HG03196 (cell line): ENCODE results near the gene HEPN1.

Source experiments
- ATAC-seq: cut with Tn5 transposase; IDR thresholded peaks from one replicate; pipeline ENCODE4 v1.9.1; 2021; ENCODE audit not compliant: unreplicated experiment

The HEPN1 gene

DNA sequence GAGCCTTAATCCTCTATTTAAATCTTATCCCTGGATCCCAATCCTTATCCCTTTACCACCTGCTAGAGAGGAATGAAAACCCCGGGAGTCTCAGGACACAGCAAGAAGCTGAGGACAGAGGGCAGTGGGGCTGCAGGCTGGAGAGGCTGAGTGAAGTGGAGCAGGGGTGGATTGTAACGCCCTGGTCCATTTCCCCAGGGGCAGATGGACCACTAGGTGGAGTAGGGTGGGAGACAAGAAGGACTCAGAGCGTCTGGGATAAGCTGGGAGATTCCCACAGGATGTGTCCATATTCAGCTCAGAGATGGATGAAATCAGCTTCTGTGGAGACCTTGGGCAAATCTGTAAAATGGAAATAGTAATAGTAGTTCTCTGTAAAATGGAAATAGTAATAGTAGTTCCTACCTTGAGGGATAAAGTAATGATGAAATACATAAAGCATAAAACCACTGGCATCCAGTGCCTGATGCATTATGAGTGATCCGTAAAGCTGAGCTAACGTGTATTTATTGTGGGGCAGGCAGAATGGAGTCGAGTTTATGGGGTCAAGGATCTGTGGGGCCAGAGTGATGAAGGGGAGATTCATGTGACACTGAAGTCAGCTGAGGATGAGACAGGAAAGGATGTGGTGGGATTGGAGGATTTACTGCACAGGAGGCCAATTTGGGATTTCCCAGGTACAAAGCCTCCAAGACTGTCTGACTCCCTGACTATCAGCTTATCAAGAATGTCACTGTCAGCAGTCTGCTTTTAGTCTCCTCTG, 19.5 kb upstream of the HEPN1 start:
- ATAC-seq, result no peak

DNA sequence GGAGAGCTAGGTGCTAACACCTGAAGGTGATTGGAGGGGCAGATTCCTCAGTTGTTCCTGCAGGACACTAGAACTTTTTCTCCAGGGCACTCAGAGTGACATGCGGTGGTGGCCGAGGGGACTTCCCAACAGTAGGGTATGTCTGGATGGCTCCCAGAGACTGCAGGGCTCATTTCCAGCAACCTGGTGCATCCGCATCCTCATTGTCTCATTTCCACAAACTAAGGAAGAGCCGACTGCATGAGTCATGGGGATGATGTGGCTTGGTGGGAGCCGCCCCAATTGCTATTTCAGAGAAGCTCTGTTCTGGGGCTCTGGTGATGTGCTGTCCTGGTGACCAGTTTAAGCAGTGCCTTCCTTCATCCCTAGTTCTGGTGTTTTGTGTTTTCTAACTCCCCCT, 18.6 kb upstream of the HEPN1 start:
- no peak for ATAC-seq

DNA sequence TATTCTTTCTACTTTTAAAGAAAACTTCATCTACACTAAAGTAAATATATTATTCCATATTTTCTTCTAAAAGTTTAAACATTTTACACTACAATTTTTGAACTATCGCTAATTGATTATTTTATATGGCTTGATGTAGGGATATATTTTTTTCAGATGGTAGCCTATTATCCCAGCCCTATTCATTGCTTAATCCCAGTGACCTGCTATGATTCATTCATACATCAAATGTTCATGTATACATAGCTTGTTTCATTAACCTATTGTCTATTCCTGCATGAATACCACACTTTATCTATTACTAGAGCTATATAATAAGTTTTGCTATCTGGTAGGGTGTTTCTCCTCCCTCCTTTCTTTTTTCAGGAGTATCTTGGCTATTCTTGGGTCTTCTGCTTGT, 16.4 kb upstream of the HEPN1 start:
- no peak for ATAC-seq

DNA sequence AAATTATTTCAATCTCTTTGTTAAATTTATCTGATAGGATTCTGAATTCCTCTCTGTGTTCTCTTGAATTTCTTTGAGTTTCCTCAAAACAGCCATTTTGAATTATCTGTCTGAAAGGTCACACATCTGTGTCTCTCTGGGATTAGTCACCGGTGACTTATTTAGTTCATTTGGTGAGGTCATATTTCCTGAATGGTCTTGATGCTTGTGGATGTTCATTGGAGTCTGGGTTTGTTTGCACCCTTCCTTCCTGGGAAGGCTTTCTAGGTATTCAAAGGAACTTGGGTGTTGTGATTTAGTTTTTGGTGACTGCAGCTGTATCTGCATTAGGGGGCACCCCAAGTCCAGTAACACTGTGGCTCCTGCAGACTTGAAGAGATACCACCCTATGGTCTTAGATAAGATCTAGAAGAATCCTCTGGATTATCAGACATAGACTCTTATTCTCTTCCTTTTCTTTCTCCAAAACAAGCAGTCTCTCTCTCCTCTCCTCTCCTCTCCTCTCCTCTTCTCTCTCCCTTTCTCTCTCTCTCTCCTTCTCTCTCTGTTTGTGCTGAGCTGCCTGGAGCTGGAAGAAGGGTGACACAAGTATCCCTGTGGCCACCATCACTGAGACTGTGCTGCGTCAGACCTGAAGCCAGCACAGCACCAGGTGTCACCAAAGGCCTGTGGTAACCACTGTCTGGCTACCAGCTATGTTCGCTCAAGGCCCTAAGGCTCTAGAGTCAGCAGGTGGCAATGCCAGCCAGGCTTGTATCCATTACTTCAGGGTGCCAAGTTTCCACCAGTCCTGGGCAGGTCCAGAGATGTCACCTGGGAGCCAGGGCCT, 3.3 kb upstream of the HEPN1 start:
- no peak for ATAC-seq

DNA sequence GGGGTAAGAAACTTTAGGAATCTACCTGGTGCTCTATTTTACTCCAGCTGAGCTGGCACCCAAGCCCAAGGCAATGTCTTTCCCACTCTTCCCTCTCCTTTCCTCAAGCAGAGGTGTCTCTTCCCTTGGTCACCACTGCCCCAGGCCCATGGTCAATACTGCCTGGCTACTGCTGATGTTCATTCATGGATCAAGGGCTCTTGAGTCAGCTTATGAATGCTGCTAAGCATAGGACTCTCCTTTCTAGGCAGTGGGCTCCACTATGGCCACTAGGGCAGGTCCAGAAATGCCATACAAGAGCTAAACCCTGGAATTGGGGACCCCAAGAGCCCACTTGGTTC, 2.7 kb upstream of the HEPN1 start:
- ATAC-seq, result no peak

DNA sequence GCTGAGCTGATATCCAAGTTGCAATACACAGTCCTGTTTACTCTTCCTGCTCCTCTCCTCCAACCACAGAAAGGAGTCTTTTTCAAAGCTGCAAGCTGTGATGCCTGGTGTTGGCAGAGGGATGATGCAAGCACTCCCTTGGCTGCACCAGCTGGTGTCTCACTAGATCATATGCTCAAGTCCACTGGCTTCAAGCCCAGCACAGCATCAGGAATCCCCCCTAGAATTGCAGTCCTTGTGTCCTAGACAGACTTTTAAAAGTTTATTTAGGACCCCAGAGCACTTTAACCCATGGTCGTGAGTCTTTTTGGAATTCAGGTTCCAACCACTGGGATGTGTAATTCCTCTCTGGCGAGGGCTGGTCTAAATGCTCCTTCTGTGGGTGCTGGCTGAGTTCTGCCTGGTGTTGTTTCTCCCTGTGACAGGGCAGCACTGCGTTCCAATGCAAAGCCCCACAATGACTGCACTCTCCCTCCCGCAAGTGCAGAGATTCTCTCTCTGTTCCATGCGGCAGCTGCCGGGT, 1.9 kb upstream of the HEPN1 start:
- no peak for ATAC-seq

DNA sequence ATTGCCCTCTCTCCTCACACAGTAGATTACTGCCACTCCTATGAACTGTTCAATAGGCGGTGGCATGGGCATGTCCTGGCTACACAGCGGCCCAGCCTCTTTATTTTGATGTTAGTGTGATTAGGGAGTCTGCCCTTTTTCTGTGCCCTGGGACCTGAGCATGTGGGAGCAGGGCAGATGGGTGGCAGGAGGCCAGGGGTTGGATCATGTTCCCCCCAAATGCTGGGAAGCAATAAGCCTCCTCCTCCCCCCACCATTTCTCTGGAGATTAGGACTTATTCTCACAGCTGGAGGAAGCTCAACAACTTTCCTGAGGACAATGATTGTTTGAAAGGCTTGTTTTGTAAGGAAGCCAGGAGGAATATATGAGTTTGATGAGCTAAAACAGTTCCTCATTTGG, 848 bp downstream of the HEPN1 start:
- no peak for ATAC-seq

DNA sequence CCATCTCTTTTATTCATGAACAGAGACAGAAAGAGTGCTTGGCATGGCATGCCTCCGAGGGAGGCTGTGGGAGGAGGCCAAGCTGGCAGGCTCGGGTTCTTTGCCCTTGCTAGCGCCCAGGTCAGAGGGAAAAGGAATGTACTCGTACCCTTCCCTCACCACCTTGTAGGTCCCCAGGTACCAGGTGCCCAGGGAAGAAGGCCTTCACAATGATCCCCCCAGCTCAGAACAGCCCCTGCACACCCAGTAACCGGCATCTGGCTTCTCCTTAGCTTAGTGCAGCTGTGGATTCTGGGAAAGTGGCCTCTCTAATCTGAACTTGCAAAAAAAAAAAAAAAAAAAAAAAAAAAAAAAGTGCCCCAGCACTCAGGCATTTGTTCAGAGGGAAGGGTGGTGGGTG, 1.3 kb downstream of the HEPN1 start:
- ATAC-seq, result no peak

DNA sequence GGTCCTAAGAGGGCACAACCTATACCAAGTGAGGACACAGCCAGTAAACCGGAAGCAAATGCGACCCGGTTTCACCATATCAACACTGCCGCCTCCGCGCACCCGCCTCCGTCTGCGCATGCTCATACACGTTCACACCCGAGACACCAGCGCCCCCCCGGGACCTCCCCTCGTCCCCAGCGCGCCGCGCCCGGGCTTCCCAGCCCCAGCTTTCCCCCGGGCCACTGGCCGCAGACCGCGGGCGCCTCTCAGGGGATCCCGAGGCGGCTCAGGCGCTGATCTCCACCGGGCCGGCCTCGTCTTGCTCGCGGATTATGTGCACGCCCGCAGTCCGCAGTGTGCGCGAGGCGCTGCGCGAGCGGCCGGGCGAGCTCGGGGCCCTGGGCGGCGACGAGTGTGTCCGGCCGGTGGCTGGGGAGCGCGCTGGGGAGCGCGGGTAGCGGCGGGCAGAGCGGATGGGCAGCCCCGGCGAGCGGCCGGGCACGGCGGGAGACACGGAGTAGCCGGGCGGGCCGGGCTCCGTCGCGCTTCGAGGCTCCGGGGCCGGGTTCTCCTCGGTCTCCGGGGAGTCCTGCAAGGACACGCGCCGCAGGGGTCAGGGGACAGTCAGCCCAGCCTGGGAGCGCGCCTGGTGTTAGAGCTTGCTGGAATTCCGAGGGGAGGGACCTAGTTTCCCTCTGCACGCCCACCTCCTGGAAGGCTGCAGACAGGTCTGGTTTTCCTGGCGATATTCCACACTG, 2.0 kb downstream of the HEPN1 start:
- peak; percentile 69 for ATAC-seq

DNA sequence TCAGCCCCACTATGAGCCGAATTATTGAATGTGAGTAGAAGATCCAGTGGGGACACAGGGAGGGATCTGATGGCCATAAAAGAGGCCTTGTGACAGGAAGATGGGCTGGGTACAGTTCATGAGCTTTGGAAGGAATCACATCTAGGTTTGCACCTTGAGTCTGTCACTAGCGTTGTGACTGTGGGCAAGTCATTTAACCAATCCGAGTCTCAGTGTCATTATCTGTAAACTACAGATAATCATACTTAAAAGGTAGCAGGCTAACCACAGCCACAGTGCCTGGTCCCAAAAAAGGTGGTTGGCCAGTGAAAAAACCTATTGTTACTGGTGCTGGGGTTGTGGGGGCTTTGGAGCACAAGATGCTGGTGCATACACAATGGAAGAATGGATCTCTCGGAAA, 3.8 kb downstream of the HEPN1 start:
- ATAC-seq, result no peak

DNA sequence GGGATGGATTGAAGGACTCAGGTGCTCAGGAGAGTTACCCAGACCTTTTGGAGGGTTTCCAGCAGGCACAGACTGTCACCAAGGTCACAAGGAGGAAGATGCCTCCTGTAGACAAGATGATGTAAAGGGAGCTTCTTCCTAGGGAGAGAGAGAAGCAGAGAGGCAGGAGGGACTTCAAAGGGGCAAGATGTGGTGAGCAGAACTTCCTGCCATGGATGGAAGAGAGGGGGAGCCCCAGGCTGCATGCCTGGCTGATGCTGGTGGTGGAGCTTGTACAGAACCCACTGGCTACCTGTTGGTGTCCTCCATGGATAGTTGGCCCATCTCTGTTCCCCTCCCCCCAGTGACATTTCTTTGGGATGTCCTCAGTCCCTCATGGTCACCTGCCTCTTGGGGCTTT, 4.2 kb downstream of the HEPN1 start:
- no peak for ATAC-seq

DNA sequence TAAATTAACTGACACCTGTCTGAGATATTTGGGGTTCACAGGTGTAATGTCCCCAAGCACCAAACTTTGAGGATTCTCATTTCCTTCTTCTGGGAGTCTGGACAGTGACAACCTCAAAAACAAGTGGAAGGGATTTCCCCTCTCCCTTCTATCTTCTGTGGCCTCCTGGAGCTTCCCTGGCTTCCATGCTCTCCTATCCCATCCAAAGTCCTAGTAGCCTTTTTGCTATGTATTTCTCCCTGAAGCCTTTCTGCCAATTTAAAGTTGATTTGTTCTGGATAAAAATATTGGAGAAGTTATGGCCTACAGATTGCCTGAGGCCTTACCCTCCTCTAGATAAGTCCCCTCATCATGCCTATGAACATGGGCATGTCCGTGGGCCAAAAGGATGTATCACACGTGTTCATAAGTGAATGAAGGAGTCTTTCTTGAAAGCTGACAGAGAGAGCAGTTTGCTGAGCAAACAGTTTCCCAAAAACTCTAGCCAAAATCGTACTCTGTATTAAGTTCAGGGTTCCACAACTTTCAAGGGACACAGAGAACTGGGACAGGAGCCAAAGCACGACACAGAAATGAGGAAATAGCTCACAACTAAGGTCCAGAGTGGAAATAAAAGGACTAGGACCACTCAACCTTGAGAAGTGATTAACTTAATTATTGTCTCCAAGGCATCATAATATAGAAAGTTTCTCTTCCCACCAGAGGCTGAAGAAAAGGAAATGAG, 10.1 kb downstream of the HEPN1 start:
- no peak for ATAC-seq

DNA sequence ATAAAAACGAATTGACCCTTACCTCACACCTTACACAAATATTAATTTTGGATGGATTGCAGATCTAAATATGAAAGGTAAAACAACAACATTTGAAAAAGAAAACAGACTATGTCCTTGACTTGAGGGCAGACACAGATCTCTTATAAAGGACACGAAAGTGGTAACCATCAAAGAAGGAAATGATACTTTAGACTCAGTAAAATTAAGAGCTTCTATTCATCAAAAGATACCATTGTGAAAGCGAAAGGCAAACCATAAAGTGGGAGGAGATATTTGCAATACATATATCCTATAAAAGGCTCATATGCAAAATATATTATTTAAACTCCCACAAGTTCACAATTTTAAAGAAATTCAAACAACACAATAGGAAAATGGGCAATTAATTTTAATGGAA, 11.7 kb downstream of the HEPN1 start:
- ATAC-seq, result peak; percentile 81

DNA sequence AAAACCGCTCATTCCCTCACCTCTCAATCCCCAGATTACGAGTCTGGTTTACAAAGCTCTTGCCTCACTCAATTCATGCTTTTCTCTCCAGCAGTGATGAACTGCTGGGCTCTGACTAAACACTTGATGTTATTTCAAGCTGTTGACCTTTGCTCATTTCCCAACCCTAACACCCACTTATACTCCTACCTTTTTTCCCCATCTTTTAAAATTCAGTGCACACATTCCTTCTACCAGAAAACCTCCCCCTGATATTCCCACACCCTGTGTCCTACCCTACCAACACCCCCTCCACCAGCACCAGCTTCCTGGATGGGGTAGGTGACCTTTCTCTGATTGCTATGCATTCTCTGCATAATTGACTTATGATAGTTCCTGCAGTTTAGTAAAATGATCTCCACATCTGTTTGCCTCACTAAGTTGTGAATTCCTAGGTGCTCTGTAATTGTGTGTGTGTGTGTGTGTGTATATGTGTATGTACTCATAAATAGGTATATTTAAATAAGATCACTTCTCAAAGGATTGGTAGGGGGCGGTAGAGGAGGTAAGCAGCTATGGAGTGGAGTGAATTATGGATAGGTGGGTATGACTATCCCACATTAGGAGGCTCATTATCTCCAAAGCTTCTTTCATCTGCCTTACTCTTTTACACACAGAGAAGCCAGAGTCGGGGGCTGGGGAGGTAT, 16.0 kb downstream of the HEPN1 start:
- no peak for ATAC-seq

DNA sequence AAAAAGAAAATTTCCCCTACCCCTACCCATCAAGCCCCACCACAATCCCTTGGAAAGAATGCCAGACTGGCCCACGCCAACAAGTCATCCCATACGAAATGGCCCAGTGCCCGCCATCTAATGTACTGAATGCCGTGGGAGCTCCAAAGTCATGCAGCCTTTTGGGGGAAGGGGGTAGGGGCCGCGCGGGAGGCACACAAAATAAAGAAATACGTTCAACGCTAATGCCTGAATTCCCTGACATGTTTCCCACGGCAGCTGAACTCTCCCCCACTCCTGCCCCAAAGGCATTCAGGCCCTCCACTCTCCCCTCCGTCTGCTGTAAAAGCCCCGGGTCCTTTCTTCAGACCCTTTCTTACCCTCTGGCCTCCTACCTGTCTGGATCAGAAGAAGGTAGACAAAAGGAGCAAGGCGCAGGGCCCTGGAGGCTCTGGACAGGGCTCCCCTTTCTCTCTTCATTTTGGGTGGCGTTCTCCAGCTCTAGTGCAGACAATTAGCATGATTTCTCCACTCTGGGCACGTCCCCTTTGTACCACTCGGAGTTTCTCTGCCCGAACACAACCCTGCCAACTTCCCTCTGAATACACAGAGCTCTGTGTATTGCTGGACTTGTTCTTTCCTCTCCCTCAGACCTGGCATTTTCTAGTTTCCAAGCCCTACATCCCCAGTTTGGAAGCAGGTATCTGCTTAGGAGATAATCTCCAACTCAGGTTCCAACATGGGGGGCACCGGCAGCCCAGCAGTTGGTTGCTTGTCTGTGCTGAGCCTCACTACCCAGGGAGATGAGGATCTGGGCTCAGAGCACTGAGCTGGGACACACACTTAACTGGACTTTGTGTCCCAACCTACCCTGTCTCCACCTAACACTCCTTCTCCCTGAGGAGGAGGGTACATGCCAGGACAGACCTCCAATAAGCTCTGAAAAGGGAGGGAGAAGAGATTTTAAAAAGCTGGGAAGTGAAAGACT, 16.8 kb downstream of the HEPN1 start, which contains the start of gene HEPACAM:
HEPACAM (minus strand) TSS at position 500 of the 967 bp plus-strand sequence; CDS start at position 459, 41 bp downstream.
- no peak for ATAC-seq

DNA sequence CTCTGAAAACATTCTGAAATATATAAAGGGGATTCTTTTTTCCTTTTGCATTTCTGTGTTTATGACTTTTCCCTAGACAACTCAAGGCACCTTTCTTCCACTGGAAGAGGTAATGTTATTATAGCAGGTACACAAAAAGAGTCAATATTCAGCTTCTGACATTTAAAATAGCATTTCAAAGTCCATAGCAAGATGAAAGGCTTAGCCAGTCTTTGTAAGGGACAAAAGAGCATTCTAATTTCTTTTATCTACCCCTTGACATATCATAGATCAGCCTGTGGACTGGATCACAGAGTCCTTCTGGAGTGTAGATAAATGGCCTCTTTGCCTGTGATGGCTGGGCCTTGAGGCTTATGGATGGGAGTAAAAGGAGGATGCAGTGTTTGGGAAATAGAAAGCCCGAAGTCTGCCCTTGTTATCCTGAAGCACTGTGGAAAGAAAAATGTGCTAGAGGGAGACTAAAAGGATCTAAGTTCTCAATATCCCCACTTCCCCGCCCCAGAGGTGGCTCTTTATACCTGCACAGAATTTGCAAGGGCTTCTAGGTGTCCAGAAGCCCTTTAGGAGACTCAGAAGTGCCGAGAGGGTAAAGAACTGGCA, 18.4 kb downstream of the HEPN1 start:
- ATAC-seq, result no peak

DNA sequence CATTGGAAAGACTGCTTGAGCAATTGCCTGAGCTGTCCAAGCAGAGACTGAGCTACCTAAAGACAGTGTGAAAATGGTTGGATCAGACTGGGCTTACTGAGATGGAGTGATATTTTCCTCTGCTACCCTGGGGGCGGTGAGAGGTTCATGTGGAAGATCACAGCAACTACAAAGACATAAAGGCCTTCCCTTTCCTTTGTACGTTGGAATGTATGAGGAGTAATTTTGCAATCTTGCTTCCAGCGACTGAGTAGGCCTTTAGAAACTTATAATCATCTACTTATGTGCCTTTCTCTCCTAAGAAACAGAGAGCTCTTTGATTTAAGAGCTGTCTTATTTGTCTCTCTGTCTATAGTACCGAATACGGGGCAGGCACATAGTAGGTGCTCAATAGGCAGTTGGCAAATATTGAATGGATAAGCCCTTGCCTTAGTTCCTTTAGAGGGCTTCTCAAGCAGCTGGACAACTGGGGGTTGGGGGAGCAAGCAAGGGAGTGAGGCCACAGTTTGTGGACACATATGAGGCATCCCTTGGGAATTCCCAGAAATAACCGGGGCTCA, 19.2 kb downstream of the HEPN1 start:
- ATAC-seq, result no peak

DNA sequence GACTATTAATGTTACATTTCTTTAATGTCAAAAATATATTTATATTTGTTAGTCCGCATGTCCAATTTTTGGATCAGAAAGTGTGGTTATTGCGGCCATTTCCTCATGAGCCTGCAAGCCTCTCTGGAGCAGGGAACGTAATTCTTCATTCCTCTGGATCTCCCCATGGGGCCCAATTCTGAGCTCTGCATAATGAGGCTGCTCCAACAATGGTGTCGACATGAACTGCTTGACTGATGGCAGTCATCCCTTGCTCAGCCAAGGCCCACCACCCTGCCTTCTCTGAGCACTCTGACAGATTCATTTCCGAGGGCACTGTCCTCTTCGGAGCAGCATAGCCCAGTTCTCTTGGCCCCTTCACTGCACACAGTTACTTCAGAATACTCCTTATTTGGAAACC, 19.9 kb downstream of the HEPN1 start:
- ATAC-seq, result no peak
